HG02678 (cell line): ENCODE data around the gene INPP5E.

Experiments used
- ATAC-seq: cut with Tn5 transposase; IDR thresholded peaks from one replicate; pipeline ENCODE4 v1.9.1; 2021; ENCODE audit warnings: mild to moderate bottlenecking, moderate library complexity; ENCODE audit not compliant: unreplicated experiment

INPP5E gene

GRCh38 chr9:136391737-136392537, 47.7 kb downstream of the INPP5E start:
- no peak for ATAC-seq

DNA sequence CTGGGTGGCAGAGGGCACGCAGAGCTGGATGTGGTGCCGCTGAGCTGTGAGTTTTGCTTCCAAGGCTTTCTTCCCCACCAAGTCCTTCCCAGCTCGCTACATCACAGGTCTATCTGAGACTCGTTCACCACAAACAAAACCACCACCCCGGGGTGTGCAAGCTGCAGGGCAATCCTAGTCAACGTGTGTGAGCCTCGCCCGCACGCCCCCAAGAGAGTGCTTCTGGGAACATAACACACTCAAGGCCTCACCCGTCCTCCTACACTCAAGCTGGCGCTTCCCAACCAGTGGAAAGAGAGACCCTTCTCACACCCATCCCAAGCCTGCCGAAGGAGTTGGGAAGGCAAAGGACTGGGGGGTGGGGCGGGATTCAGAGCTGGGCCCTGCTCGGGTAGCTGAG, 50.2 kb downstream of the INPP5E start:
- ATAC-seq, result no peak

GRCh38 chr9:136387217-136387616, 52.4 kb downstream of the INPP5E start:
- ATAC-seq, result no peak

DNA sequence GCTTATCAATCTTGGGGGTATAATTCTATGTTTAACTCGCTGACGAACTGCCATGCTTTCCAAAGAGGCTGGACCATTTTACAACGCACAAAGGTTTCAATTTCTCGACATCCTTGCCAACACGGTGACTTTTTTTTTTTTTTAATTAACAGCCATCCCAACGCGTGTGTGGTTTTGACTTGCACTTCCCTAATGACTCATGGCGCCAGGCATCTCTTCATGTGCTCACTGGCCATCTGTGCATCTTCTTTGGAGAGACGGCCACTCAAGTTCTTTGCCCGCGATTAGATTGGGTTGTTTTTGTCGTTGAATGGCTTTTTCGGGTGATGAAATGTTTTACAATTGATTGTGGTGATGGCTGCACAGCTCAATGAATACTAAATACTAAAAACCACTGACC, 53.6 kb downstream of the INPP5E start:
- no peak for ATAC-seq

GRCh38 chr9:136385015-136385414, 54.6 kb downstream of the INPP5E start:
- ATAC-seq, result no peak

- ATAC-seq, result no peak
Measured at GRCh38 chr9:136383436-136383835, 56.2 kb downstream of the INPP5E start.

GRCh38 chr9:136381966-136382513, 57.6 kb downstream of the INPP5E start:
- ATAC-seq, result no peak

- no peak for ATAC-seq
Measured at GRCh38 chr9:136381311-136381710, 58.3 kb downstream of the INPP5E start.

- no peak for ATAC-seq
Measured at GRCh38 chr9:136380381-136380780, 59.3 kb downstream of the INPP5E start.

DNA sequence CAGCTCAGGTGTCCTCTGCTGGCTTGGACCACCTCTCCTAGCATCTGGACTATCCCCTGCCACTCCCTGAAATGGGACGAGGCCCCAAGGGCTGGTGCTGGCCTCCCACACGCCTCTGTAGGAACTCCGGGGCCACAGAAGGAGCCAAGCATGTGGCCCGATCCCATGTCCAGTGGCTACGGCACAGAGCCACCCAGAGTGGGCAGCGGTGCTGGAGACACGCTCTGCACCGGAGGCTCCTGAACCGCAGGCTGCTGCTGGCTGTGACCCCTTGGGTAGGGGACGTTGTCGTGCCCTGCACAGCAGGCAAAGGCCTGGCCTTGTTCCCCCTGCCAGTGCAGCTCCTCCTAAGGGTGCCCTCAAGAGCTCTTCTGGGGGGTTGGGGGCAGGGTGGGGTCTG, 59.8 kb downstream of the INPP5E start:
- ATAC-seq, result no peak

- no peak for ATAC-seq
Measured at GRCh38 chr9:136379401-136379800, 60.2 kb downstream of the INPP5E start.

- no peak for ATAC-seq
Measured at GRCh38 chr9:136379003-136379287, 60.7 kb downstream of the INPP5E start.
